ENCODE results near the gene PNP.

The PNP gene

DNA sequence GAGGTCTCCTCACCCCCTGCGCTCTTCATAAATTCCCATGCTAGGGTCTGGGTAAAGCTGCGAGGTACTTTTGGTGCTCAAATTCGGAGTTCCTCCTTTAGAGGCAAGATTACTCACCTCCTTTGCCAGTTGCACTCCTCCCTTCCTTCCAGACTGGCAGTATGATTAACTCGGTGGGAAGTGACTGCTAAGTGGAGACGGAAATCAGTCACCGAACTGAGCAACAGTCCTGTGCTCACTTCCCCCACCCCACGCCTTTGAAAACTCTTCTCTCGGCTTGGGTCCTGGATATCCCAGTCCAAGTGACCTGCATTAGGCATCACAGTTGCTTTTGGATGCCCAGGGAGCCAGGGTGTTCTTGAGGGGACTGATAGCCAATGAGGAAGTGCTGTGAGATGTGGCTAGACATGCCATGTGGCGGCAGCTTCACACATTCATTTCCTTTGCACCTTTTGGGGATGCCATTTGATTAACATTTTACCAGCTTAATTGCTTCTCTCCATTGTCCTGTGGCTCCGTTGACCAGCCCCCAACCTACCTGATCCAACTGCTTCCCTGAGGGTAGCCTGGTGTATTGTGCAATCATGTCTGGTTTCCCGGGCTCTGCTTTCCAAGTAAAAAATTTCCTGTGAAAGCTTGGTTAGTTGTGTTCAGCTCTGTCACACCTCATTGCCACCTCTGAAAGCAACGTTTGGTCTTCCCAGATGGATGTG, 840 bp downstream of the PNP start:
- H3K4me2 ChIP-seq (ENCODE audit: insufficient read depth, low read length): peak overlapping the region; percentile 83
- DNase-seq: peak; percentile 52
- peak overlapping the region; percentile 79 for H2AFZ ChIP-seq (ENCODE audit: low read depth, low read length)
- no peak for TF ChIP-seq EZH2 (IDR thresholded peaks at IDR 0.05; ENCODE audit: borderline replicate concordance, low read depth, low read length, severe bottlenecking)
- peaks cover 42% of the 10 kb centered on the region for H3K79me2 ChIP-seq (ENCODE audit: insufficient read depth, low read length)
- ATAC-seq (ENCODE audit: insufficient read depth, low read depth): peak; percentile 44
- H3K27me3 ChIP-seq (ENCODE audit: insufficient read depth, low read length, poor library complexity): no peaks in the 10 kb centered on the region
- peak overlapping the region; percentile 71 for H3K9ac ChIP-seq (ENCODE audit: low read depth, low read length)
- H3K4me3 ChIP-seq (ENCODE audit: low read depth in 1 of 2, low read length in 2 of 2): peak overlapping the region; percentile 60 to 73
- H3K4me1 ChIP-seq (ENCODE audit: insufficient read depth, low read length): peaks cover 34% of the 10 kb centered on the region
- peak overlapping the region; percentile 82 for H3K27ac ChIP-seq (ENCODE audit: low read length)
- no peaks in the 10 kb centered on the region for H3K9me3 ChIP-seq (ENCODE audit: insufficient read depth, low read length, severe bottlenecking)
- H4K20me1 ChIP-seq (ENCODE audit: insufficient read depth, low read length): peaks cover 18% of the 10 kb centered on the region; the same call in 1 of the 2 replicates
- peaks cover 36% of the 10 kb centered on the region for H3K36me3 ChIP-seq (ENCODE audit: insufficient read depth, low read length)

DNA sequence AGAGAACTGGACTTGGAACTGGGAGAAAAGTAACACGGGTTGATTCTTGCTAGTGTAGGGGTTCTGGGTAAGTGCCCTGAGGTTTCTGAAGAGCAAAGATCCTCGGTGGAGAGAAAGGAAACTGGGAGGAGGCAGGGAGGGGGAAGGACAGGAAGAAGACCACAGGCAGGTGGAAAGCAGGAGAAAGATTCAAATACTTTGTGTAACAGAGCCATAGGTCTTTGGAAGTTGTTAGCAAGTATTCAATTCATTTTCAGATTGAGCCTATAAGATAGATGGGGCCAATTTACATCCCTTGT, 1.3 kb downstream of the PNP start:
- Histone ChIP-seq H3K4me1 (ENCODE audit: insufficient read depth, low read length) (peaks cover 34% of the 10 kb centered on the region), H3K36me3 (ENCODE audit: insufficient read depth, low read length) (peaks cover 41% of the 10 kb centered on the region), H3K9me3 (ENCODE audit: insufficient read depth, low read length, severe bottlenecking) (no peaks in the 10 kb centered on the region), H3K4me3 (ENCODE audit: low read depth in 1 of 2, low read length in 2 of 2) (peak overlapping the region; percentile 60 to 73; a peak in 3 of 4 replicates), H3K79me2 (ENCODE audit: insufficient read depth, low read length) (peaks cover 43% of the 10 kb centered on the region), H2AFZ (ENCODE audit: low read depth, low read length) (peak overlapping the region; percentile 79), H4K20me1 (ENCODE audit: insufficient read depth, low read length) (peaks cover 19% of the 10 kb centered on the region; the same call in 1 of the 2 replicates), H3K9ac (ENCODE audit: low read depth, low read length) (peak overlapping the region; percentile 71), H3K4me2 (ENCODE audit: insufficient read depth, low read length) (peak overlapping the region; percentile 83), H3K27ac (ENCODE audit: low read length) (peak overlapping the region; percentile 82), H3K27me3 (ENCODE audit: insufficient read depth, low read length, poor library complexity) (no peaks in the 10 kb centered on the region)
- TF ChIP-seq, protein P1, sequence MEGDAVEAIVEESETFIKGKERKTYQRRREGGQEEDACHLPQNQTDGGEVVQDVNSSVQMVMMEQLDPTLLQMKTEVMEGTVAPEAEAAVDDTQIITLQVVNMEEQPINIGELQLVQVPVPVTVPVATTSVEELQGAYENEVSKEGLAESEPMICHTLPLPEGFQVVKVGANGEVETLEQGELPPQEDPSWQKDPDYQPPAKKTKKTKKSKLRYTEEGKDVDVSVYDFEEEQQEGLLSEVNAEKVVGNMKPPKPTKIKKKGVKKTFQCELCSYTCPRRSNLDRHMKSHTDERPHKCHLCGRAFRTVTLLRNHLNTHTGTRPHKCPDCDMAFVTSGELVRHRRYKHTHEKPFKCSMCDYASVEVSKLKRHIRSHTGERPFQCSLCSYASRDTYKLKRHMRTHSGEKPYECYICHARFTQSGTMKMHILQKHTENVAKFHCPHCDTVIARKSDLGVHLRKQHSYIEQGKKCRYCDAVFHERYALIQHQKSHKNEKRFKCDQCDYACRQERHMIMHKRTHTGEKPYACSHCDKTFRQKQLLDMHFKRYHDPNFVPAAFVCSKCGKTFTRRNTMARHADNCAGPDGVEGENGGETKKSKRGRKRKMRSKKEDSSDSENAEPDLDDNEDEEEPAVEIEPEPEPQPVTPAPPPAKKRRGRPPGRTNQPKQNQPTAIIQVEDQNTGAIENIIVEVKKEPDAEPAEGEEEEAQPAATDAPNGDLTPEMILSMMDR (IDR thresholded peaks at IDR 0.05; ENCODE audit: borderline replicate concordance, extremely low read depth, low read length, poor library complexity, severe bottlenecking): no peak
- no peak for TF ChIP-seq EZH2 (IDR thresholded peaks at IDR 0.05; ENCODE audit: borderline replicate concordance, low read depth, low read length, severe bottlenecking)
- DNase-seq (peak; percentile 22), ATAC-seq (ENCODE audit: insufficient read depth, low read depth) (peak; percentile 4; the same call in 1 of the 3 replicates)

- peaks cover 51% of the 10 kb centered on the region for H3K4me1 ChIP-seq (ENCODE audit: insufficient read depth, low read length)
- peak overlapping the region; percentile 83; the same call in 1 of the 2 replicates for H3K4me2 ChIP-seq (ENCODE audit: insufficient read depth, low read length)
- no peak overlapping the region for H3K9ac ChIP-seq (ENCODE audit: low read depth, low read length)
- TF ChIP-seq, protein P1 (IDR thresholded peaks at IDR 0.05; ENCODE audit: borderline replicate concordance, extremely low read depth, low read length, poor library complexity, severe bottlenecking): no peak
- no peak for TF ChIP-seq EZH2 (IDR thresholded peaks at IDR 0.05; ENCODE audit: borderline replicate concordance, low read depth, low read length, severe bottlenecking)
- ATAC-seq (ENCODE audit: insufficient read depth, low read depth): no peak
- no peak overlapping the region for H2AFZ ChIP-seq (ENCODE audit: low read depth, low read length)
- no peaks in the 10 kb centered on the region for H3K9me3 ChIP-seq (ENCODE audit: insufficient read depth, low read length, severe bottlenecking)
- DNase-seq: no peak
- peaks cover 19% of the 10 kb centered on the region; the same call in 1 of the 2 replicates for H4K20me1 ChIP-seq (ENCODE audit: insufficient read depth, low read length)
- H3K79me2 ChIP-seq (ENCODE audit: insufficient read depth, low read length): peaks cover 43% of the 10 kb centered on the region
- peaks cover 62% of the 10 kb centered on the region for H3K36me3 ChIP-seq (ENCODE audit: insufficient read depth, low read length)
- H3K27ac ChIP-seq (ENCODE audit: low read length): no peak overlapping the region
- no peaks in the 10 kb centered on the region for H3K27me3 ChIP-seq (ENCODE audit: insufficient read depth, low read length, poor library complexity)
- H3K4me3 ChIP-seq (ENCODE audit: low read depth in 1 of 2, low read length in 2 of 2): no peak overlapping the region
These were observed 3.4 kb downstream of the PNP start for GRCh38 chr14:20472536-20473169.

DNA sequence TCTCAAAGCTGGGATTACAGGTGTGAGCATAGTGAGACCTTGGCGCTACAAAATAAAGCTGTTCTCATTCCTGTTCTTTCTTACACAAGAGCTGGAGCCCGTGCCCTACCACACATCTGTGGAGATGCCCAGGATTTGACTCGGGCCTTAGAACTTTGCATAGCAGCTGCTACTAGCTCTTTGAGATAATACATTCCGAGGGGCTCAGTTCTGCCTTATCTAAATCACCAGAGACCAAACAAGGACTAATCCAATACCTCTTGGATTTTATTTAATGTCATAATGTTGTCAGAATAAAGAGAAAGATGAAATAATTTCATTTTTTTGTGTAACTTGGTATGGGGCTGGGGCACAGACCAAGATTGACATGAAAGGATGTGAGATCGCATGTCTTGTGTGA, 7.6 kb downstream of the PNP start:
- DNase-seq (no peak), ATAC-seq (ENCODE audit: insufficient read depth, low read depth) (0 out of 3 replicates have a peak, but pooled peaks have one; percentile 2)
- TF ChIP-seq, protein P1 (IDR thresholded peaks at IDR 0.05; ENCODE audit: borderline replicate concordance, extremely low read depth, low read length, poor library complexity, severe bottlenecking): no peak
- no peak for TF ChIP-seq EZH2 (IDR thresholded peaks at IDR 0.05; ENCODE audit: borderline replicate concordance, low read depth, low read length, severe bottlenecking)
- Histone ChIP-seq H3K9ac (ENCODE audit: low read depth, low read length) (no peak overlapping the region), H4K20me1 (ENCODE audit: insufficient read depth, low read length) (peaks cover 14% of the 10 kb centered on the region; the same call in 1 of the 2 replicates), H3K27me3 (ENCODE audit: insufficient read depth, low read length, poor library complexity) (no peaks in the 10 kb centered on the region), H3K4me2 (ENCODE audit: insufficient read depth, low read length) (no peak overlapping the region), H3K79me2 (ENCODE audit: insufficient read depth, low read length) (peaks cover 18% of the 10 kb centered on the region), H3K27ac (ENCODE audit: low read length) (peak overlapping the region; percentile 61), H3K36me3 (ENCODE audit: insufficient read depth, low read length) (peaks cover 72% of the 10 kb centered on the region), H3K4me1 (ENCODE audit: insufficient read depth, low read length) (peaks cover 34% of the 10 kb centered on the region), H3K4me3 (ENCODE audit: low read depth in 1 of 2, low read length in 2 of 2) (no peak overlapping the region), H3K9me3 (ENCODE audit: insufficient read depth, low read length, severe bottlenecking) (no peaks in the 10 kb centered on the region), H2AFZ (ENCODE audit: low read depth, low read length) (no peak overlapping the region)

All from DND-41 (cell line).